HUES6 (cell line): ENCODE results near the gene TADA2B.

ENCODE experiments used
- H3K27ac ChIP-seq: 2 replicates; pipeline ENCODE4 v1.7.0; 2013; ENCODE audit warnings: low read depth, mild to moderate bottlenecking, low read length, inconsistent platforms
- H3K27me3 ChIP-seq: 2 replicates; pipeline ENCODE4 v1.6.1; 2013; ENCODE audit warnings: low read length; ENCODE audit not compliant: control insufficient read depth, insufficient read depth
- H3K36me3 ChIP-seq: 2 replicates; pipeline ENCODE4 v1.6.1; 2013; ENCODE audit warnings: low read length; ENCODE audit not compliant: control insufficient read depth, insufficient read depth
- H3K4me1 ChIP-seq: 2 replicates; pipeline ENCODE4 v1.6.1; 2013; ENCODE audit warnings: low read length; ENCODE audit not compliant: control insufficient read depth, insufficient read depth
- H3K4me3 ChIP-seq: 2 replicates; pipeline ENCODE4 v1.5.1; 2013; ENCODE audit warnings: low read depth, low read length
- H3K9ac ChIP-seq: one replicate; pipeline ENCODE4 v1.6.1; 2013; ENCODE audit warnings: mild to moderate bottlenecking, low read length
- H3K9me3 ChIP-seq: 2 replicates; pipeline ENCODE4 v1.6.1; 2013; ENCODE audit warnings: low read depth, low read length; ENCODE audit not compliant: control insufficient read depth, insufficient read depth

Gene TADA2B

GRCh38 chr4:7043284-7044136 lies at the start of gene TADA2B:
TSS of gene TADA2B (plus strand) at chr4:7043372. CDS start at chr4:7043580, 208 bp downstream.
- peak within 1 kb of the TSS; percentile 70; the same call in 1 of the 2 replicates for H3K27ac ChIP-seq
- peak within 1 kb of the TSS; percentile 94 for H3K9ac ChIP-seq
- H3K27me3 ChIP-seq: peaks cover 27% of the 10 kb centered on the region
- peaks cover 18% of the 10 kb centered on the region for H3K4me1 ChIP-seq
- H3K36me3 ChIP-seq: no peaks in the 10 kb centered on the region
- H3K9me3 ChIP-seq: no peaks in the 10 kb centered on the region
- H3K4me3 ChIP-seq: peak within 1 kb of the TSS; percentile 99

- Histone ChIP-seq H3K27ac (no peak overlapping the region), H3K4me1 (no peaks in the 10 kb centered on the region; the same call in 1 of the 2 replicates), H3K4me3 (no peak overlapping the region), H3K9ac (no peak overlapping the region), H3K9me3 (no peaks in the 10 kb centered on the region), H3K36me3 (peaks cover 72% of the 10 kb centered on the region), H3K27me3 (no peaks in the 10 kb centered on the region)
Measured at GRCh38 chr4:6996481-6996880, 46.7 kb upstream of the TADA2B start.

- Histone ChIP-seq H3K27me3 (no peaks in the 10 kb centered on the region), H3K36me3 (peaks cover 83% of the 10 kb centered on the region), H3K9me3 (no peaks in the 10 kb centered on the region), H3K27ac (no peak overlapping the region), H3K4me3 (no peak overlapping the region), H3K4me1 (no peaks in the 10 kb centered on the region), H3K9ac (no peak overlapping the region)
Measured at GRCh38 chr4:6999172-7000086, 43.7 kb upstream of the TADA2B start.

- peaks cover 82% of the 10 kb centered on the region for H3K36me3 ChIP-seq
- no peaks in the 10 kb centered on the region for H3K27me3 ChIP-seq
- no peaks in the 10 kb centered on the region for H3K9me3 ChIP-seq
- H3K4me1 ChIP-seq: no peaks in the 10 kb centered on the region
- H3K9ac ChIP-seq: no peak overlapping the region
- H3K4me3 ChIP-seq: no peak overlapping the region
- H3K27ac ChIP-seq: no peak overlapping the region
Measured at GRCh38 chr4:7000421-7001176, 42.6 kb upstream of the TADA2B start.

- Histone ChIP-seq H3K9me3 (no peaks in the 10 kb centered on the region), H3K9ac (no peak overlapping the region), H3K36me3 (peaks cover 81% of the 10 kb centered on the region), H3K27me3 (no peaks in the 10 kb centered on the region), H3K4me1 (no peaks in the 10 kb centered on the region), H3K27ac (no peak overlapping the region), H3K4me3 (no peak overlapping the region)
Measured at GRCh38 chr4:7001271-7001670, 41.9 kb upstream of the TADA2B start.

GRCh38 chr4:7002336-7002735 lies 40.8 kb upstream of the TADA2B start:
- Histone ChIP-seq H3K27me3 (no peaks in the 10 kb centered on the region), H3K36me3 (peaks cover 73% of the 10 kb centered on the region), H3K27ac (no peak overlapping the region), H3K4me1 (peaks cover 7% of the 10 kb centered on the region), H3K9me3 (no peaks in the 10 kb centered on the region), H3K4me3 (no peak overlapping the region), H3K9ac (no peak overlapping the region)

GRCh38 chr4:7003176-7003878 lies 39.8 kb upstream of the TADA2B start:
- Histone ChIP-seq H3K36me3 (peaks cover 69% of the 10 kb centered on the region), H3K27ac (no peak overlapping the region), H3K9ac (no peak overlapping the region)

GRCh38 chr4:7003879-7004240 lies 39.3 kb upstream of the TADA2B start:
- Histone ChIP-seq H3K9me3 (no peaks in the 10 kb centered on the region), H3K4me3 (no peak overlapping the region), H3K4me1 (peaks cover 17% of the 10 kb centered on the region), H3K9ac (no peak overlapping the region), H3K27me3 (no peaks in the 10 kb centered on the region), H3K36me3 (peaks cover 67% of the 10 kb centered on the region), H3K27ac (no peak overlapping the region)

More at GRCh38 chr4:7003176-7003878, 39.8 kb upstream of the TADA2B start:
- peaks cover 14% of the 10 kb centered on the region for H3K4me1 ChIP-seq
- H3K9me3 ChIP-seq: no peaks in the 10 kb centered on the region
- H3K27me3 ChIP-seq: no peaks in the 10 kb centered on the region
- H3K4me3 ChIP-seq: no peak overlapping the region

GRCh38 chr4:7004331-7004730 lies 38.8 kb upstream of the TADA2B start:
- no peak overlapping the region for H3K27ac ChIP-seq
- H3K36me3 ChIP-seq: peaks cover 67% of the 10 kb centered on the region
- H3K27me3 ChIP-seq: no peaks in the 10 kb centered on the region
- H3K9ac ChIP-seq: no peak overlapping the region
- H3K9me3 ChIP-seq: no peaks in the 10 kb centered on the region
- peaks cover 17% of the 10 kb centered on the region for H3K4me1 ChIP-seq
- no peak overlapping the region for H3K4me3 ChIP-seq

- Histone ChIP-seq H3K36me3 (peaks cover 67% of the 10 kb centered on the region), H3K9ac (no peak overlapping the region), H3K27me3 (no peaks in the 10 kb centered on the region), H3K4me3 (no peak overlapping the region), H3K4me1 (peaks cover 17% of the 10 kb centered on the region), H3K27ac (no peak overlapping the region), H3K9me3 (no peaks in the 10 kb centered on the region)
Measured at GRCh38 chr4:7005571-7005970, 37.6 kb upstream of the TADA2B start.
